SK-N-SH (cell line): ENCODE results near the gene LDB3. TPM values are rescaled to one million over a fixed set of nuclear protein-coding genes. Genes with fewer than 3 reads are reported as not detected.

Experiments
- CTCF ChIA-PET: fragments of 300-600, 350-600 bp; formaldehyde crosslinking; extraction: SDS; loops from one replicate; lab custom pipeline; 2021; lab: Yijun Ruan, JAX
- POLR2A ChIA-PET: fragments of 350-600 bp; sonication (Branson Sonifier 250); formaldehyde crosslinking; extraction: SDS; loops from one replicate; lab custom pipeline; 2020; ENCODE audit warnings: antibody characterized with exemption, inconsistent platforms; lab: Yijun Ruan, JAX
- DNase-seq: peaks from one replicate; pipeline ENCODE4 v3.0.0; 2012
- H2AFZ ChIP-seq: fragments of 200-600 bp; sonication (generic); 2 replicates; pipeline ENCODE4 v1.8.1; 2016; ENCODE audit warnings: antibody characterized with exemption, mild to moderate bottlenecking, low read depth
- H3F3A ChIP-seq: fragments of 200-600 bp; sonication (generic); replicated peaks from 2 replicates; pipeline ENCODE3; 2016; ENCODE audit warnings: antibody characterized with exemption, mild to moderate bottlenecking; ENCODE audit not compliant: insufficient read depth
- H3K27ac ChIP-seq, 2 experiments: fragments of 200-500 bp in 1 of 2; fragments of 200-600 bp in 1 of 2; sonication (Bioruptor generic) in 1 of 2; sonication (generic), shearing (Covaris generic) in 1 of 2; 2 replicates each; pipeline versions ENCODE4 v1.5.1 to v1.6.1; 2014 to 2016; ENCODE audit warnings: low read depth in 2 of 2, inconsistent platforms in 1 of 2, low read length in 1 of 2, mild to moderate bottlenecking in 1 of 2, mixed read lengths in 1 of 2
- H3K27me3 ChIP-seq: fragments of 200-600 bp; sonication (generic), shearing (Covaris generic); 2 replicates; pipeline ENCODE4 v1.6.1; 2016; ENCODE audit warnings: mixed run types; ENCODE audit not compliant: insufficient read depth
- H3K36me3 ChIP-seq, 2 experiments: fragments of 200-500 bp in 1 of 2; fragments of 200-600 bp in 1 of 2; sonication (Bioruptor generic) in 1 of 2; sonication (generic) in 1 of 2; replicated peaks in 1 of 2; 2 replicates each; pipeline versions ENCODE3 to v1.5.1; 2014 to 2016; ENCODE audit warnings: low read length in 1 of 2, mild to moderate bottlenecking in 1 of 2; ENCODE audit not compliant: insufficient read depth in 2 of 2, control insufficient read depth in 1 of 2
- H3K4me1 ChIP-seq, 2 experiments: fragments of 200-500 bp in 1 of 2; fragments of 200-600 bp in 1 of 2; sonication (Bioruptor generic) in 1 of 2; sonication (generic), shearing (Covaris generic) in 1 of 2; 2 replicates each; pipeline versions ENCODE4 v1.5.1 to v1.6.1; 2014 to 2016; ENCODE audit warnings: low read depth in 1 of 2, low read length in 1 of 2, mixed run types in 1 of 2; ENCODE audit not compliant: insufficient read depth in 2 of 2, control insufficient read depth in 1 of 2
- H3K4me2 ChIP-seq: fragments of 200-600 bp; sonication (generic), shearing (Covaris generic); 2 replicates; pipeline ENCODE4 v1.6.1; 2017; ENCODE audit warnings: mixed run types
- H3K4me3 ChIP-seq, 2 experiments: fragments of 200-500 bp in 1 of 2; fragments of 200-600 bp in 1 of 2; sonication (Bioruptor generic) in 1 of 2; sonication (generic), shearing (Covaris generic) in 1 of 2; 2 replicates each; pipeline versions ENCODE4 v1.5.1 to v1.8.1; 2014 to 2016; ENCODE audit warnings: low read depth in 2 of 2, inconsistent platforms in 1 of 2, low read length in 1 of 2, mild to moderate bottlenecking in 1 of 2, mixed read lengths in 1 of 2, moderate library complexity in 1 of 2
- H3K79me2 ChIP-seq: fragments of 200-600 bp; sonication (generic); 2 replicates; pipeline ENCODE4 v1.8.1; 2017; ENCODE audit warnings: mild to moderate bottlenecking; ENCODE audit not compliant: insufficient read depth
- H3K9ac ChIP-seq: fragments of 200-600 bp; sonication (generic); 2 replicates; pipeline ENCODE4 v1.6.1; 2017; ENCODE audit warnings: mixed run types
- H3K9me2 ChIP-seq: fragments of 200-600 bp; sonication (generic); 2 replicates; pipeline ENCODE4 v1.6.1; 2017; ENCODE audit warnings: mixed run types
- H3K9me3 ChIP-seq: fragments of 200-600 bp; sonication (generic); 2 replicates; pipeline ENCODE4 v1.6.1; 2017; ENCODE audit warnings: mixed run types, mild to moderate bottlenecking, moderate library complexity
- H4K20me1 ChIP-seq: fragments of 200-600 bp; sonication (generic); 2 replicates; pipeline ENCODE4 v1.6.1; 2017; ENCODE audit warnings: mild to moderate bottlenecking, mixed run types; ENCODE audit not compliant: insufficient read depth
- CTCF ChIP-seq: fragments of 200-600 bp; sonication (generic); IDR thresholded peaks from 2 replicates; pipeline ENCODE4 v1.6.1; 2017; ENCODE audit warnings: antibody characterized with exemption, mild to moderate bottlenecking, moderate library complexity
- ELF1 ChIP-seq: IDR thresholded peaks from 2 replicates; pipeline ENCODE4 v1.4.0; 2012
- EP300 ChIP-seq, 2 experiments: IDR thresholded peaks; 2 replicates each; pipeline versions ENCODE4 v1.4.0 to v1.6.1; 2012; ENCODE audit warnings: borderline replicate concordance in 1 of 2, low read depth in 1 of 2, low read length in 1 of 2
- FOSL2 ChIP-seq: IDR thresholded peaks from 2 replicates; pipeline ENCODE4 v1.4.0; 2012; ENCODE audit warnings: low read depth, mild to moderate bottlenecking, moderate library complexity, borderline replicate concordance
- FOXJ3 ChIP-seq: sonication (generic); formaldehyde crosslinking; IDR thresholded peaks from 2 replicates; pipeline ENCODE4 v1.5.1; 2020; ENCODE audit warnings: mild to moderate bottlenecking, missing genetic modification reagents
- FOXM1 ChIP-seq: IDR thresholded peaks from 2 replicates; pipeline ENCODE4 v1.4.0; 2012; ENCODE audit warnings: low read depth, mild to moderate bottlenecking
- MEF2A ChIP-seq: IDR thresholded peaks from 2 replicates; pipeline ENCODE4 v1.4.0; 2012; ENCODE audit warnings: low read depth, borderline replicate concordance
- NFIC ChIP-seq: IDR thresholded peaks from 2 replicates; pipeline ENCODE4 v1.4.0; 2012; ENCODE audit warnings: borderline replicate concordance
- RAD21 ChIP-seq: IDR thresholded peaks from 2 replicates; pipeline ENCODE4 v1.6.1; 2012; ENCODE audit warnings: mild to moderate bottlenecking, low read length
- SIN3A ChIP-seq: IDR thresholded peaks from 2 replicates; pipeline ENCODE4 v1.6.1; 2012; ENCODE audit warnings: low read depth, mild to moderate bottlenecking, low read length, moderate library complexity, borderline replicate concordance
- SMC3 ChIP-seq: IDR thresholded peaks from 2 replicates; pipeline ENCODE4 v1.6.1; 2012; ENCODE audit warnings: low read depth, low read length, improper control_type of control experiment
- TAF1 ChIP-seq: IDR thresholded peaks from 2 replicates; pipeline ENCODE4 v1.6.1; 2012; ENCODE audit warnings: low read depth, mild to moderate bottlenecking, low read length, moderate library complexity, borderline replicate concordance
- TEAD4 ChIP-seq: IDR thresholded peaks from 2 replicates; pipeline ENCODE4 v1.4.0; 2012; ENCODE audit warnings: mild to moderate bottlenecking, borderline replicate concordance; ENCODE audit not compliant: insufficient read depth
- YY1 ChIP-seq: IDR thresholded peaks from 2 replicates; pipeline ENCODE4 v1.4.0; 2012; ENCODE audit warnings: low read depth, mild to moderate bottlenecking
- ZBTB33 ChIP-seq: IDR thresholded peaks from 2 replicates; pipeline ENCODE4 v1.4.0; 2012; ENCODE audit warnings: low read depth, borderline replicate concordance
- WGBS: methylation state at CpG from one replicate; pipeline ENCODE4 v1.1.6; 2017; ENCODE audit warnings: low lambda C conversion rate; 5-methylcytosine and 5-hydroxymethylcytosine counted together
- polyA plus RNA-seq, 3 experiments: library from polyadenylated mRNA; depleted of rRNA; stranded (reverse); fragments of >200 nt; gene quantifications; 2 replicates each; pipeline ENCODE4 v1.2.3, GENCODE V29; 2012
- TF ChIP-seq, protein P1 (sequence below): IDR thresholded peaks from 2 replicates; pipeline ENCODE4 v1.4.0; 2012; ENCODE audit warnings: low read depth

LDB3 gene
- polyA plus RNA-seq, 1 of the 3 experiments (the other 2 are of a cell fraction) = 0.48 TPM

- ChIA-PET CTCF (interaction anchor here (0.8 to 0.9 kb wide), 2 partner anchors 8 to 212 kb away, joined by 3 read pairs; no protein-coding TSS in a partner anchor), POLR2A (no interaction called here)
- H3K4me1 ChIP-seq = peaks cover 0 to 9% of the 10 kb centered on the region in 2 experiments; a peak in 1 of 4 replicates
- H3K27ac ChIP-seq = no peak overlapping the region
- peak; percentile 14 for DNase-seq
- H3K9me2 ChIP-seq = no peaks in the 10 kb centered on the region
- no peak overlapping the region for H3K4me3 ChIP-seq
- H3K9ac ChIP-seq = no peak overlapping the region
- WGBS = 82% methylated on average over 8 of the region's 8 CpGs
- no peak overlapping the region for H3K4me2 ChIP-seq
- H3K27me3 ChIP-seq = no peaks in the 10 kb centered on the region
- H3K9me3 ChIP-seq = no peaks in the 10 kb centered on the region
- no peaks in the 10 kb centered on the region for H3K79me2 ChIP-seq
- H3K36me3 ChIP-seq = no peaks in the 10 kb centered on the region
- TF ChIP-seq MEF2A (no peak), NFIC (no peak), EP300 (IDR thresholded peaks at IDR 0.05; ENCODE audit: borderline replicate concordance in 1 of 2, low read depth in 1 of 2, low read length in 1 of 2) (no peak), CTCF (no peak), SMC3 (no peak), FOSL2 (no peak), FOXM1 (no peak)
- no peak overlapping the region for H2AFZ ChIP-seq
- no peaks in the 10 kb centered on the region for H4K20me1 ChIP-seq
- no peaks in the 10 kb centered on the region for H3F3A ChIP-seq
These were observed 11.3 kb upstream of the LDB3 start for GRCh38 chr10:86657011-86657395.

GRCh38 chr10:86657396-86658011 lies 10.8 kb upstream of the LDB3 start:
- no peaks in the 10 kb centered on the region for H3K79me2 ChIP-seq
- no peaks in the 10 kb centered on the region for H4K20me1 ChIP-seq
- H3F3A ChIP-seq = no peaks in the 10 kb centered on the region
- no peak overlapping the region for H3K27ac ChIP-seq
- no peak overlapping the region for H2AFZ ChIP-seq
- no peak for TF ChIP-seq RAD21
- TF ChIP-seq ZBTB33 = no peak
- TF ChIP-seq FOXJ3 (CRISPR knock-in tag) = no peak
- no peak for TF ChIP-seq CTCF
- TF ChIP-seq FOSL2 = no peak
- TF ChIP-seq MEF2A = no peak
- no peak for TF ChIP-seq NFIC
- TF ChIP-seq EP300 (IDR thresholded peaks at IDR 0.05; ENCODE audit: borderline replicate concordance in 1 of 2, low read depth in 1 of 2, low read length in 1 of 2) = no peak
- no peak for TF ChIP-seq TAF1
- TF ChIP-seq TEAD4 = no peak
- TF ChIP-seq, protein P1, sequence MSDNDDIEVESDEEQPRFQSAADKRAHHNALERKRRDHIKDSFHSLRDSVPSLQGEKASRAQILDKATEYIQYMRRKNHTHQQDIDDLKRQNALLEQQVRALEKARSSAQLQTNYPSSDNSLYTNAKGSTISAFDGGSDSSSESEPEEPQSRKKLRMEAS = no peak
- no peak for TF ChIP-seq ELF1
- TF ChIP-seq SIN3A = no peak
- TF ChIP-seq YY1 = no peak
- no peaks in the 10 kb centered on the region for H3K36me3 ChIP-seq
- no peaks in the 10 kb centered on the region for H3K9me2 ChIP-seq
- no peak overlapping the region for H3K4me2 ChIP-seq
- POLR2A ChIA-PET = no interaction called here
- H3K4me3 ChIP-seq = no peak overlapping the region
- CTCF ChIA-PET = interaction anchor here (0.8 to 0.9 kb wide), 3 partner anchors 9 to 211 kb away, joined by 3 to 4 read pairs (median 3); no protein-coding TSS in a partner anchor
- no peaks in the 10 kb centered on the region for H3K9me3 ChIP-seq
- no peaks in the 10 kb centered on the region for H3K27me3 ChIP-seq
- 83% methylated on average over 16 of the region's 19 CpGs for WGBS
- peaks cover 0 to 14% of the 10 kb centered on the region in 2 experiments; a peak in 1 of 4 replicates for H3K4me1 ChIP-seq
- no peak overlapping the region for H3K9ac ChIP-seq
- DNase-seq = peak; percentile 7
